Measurements from ENCODE around the gene PLCH1.

DNA sequence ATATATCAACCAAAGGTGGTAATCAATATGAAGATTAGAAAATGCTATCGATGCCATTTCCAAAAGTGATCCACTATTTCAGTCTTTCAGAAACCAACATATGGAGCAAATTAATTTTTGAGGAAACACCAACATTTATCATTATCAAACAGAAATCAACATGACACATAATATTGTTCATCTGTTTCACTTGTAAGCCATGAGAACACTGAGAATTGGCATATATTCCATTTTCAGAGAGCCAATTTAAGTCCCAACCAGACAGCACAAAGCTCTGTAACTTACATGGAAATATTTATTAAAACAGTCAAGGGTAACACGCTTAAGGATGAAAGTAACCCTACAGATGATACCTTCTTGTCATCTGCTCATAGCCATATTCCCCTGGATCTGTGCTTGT lies 413.8 kb downstream of the PLCH1 start:
- TF ChIP-seq, protein P1, sequence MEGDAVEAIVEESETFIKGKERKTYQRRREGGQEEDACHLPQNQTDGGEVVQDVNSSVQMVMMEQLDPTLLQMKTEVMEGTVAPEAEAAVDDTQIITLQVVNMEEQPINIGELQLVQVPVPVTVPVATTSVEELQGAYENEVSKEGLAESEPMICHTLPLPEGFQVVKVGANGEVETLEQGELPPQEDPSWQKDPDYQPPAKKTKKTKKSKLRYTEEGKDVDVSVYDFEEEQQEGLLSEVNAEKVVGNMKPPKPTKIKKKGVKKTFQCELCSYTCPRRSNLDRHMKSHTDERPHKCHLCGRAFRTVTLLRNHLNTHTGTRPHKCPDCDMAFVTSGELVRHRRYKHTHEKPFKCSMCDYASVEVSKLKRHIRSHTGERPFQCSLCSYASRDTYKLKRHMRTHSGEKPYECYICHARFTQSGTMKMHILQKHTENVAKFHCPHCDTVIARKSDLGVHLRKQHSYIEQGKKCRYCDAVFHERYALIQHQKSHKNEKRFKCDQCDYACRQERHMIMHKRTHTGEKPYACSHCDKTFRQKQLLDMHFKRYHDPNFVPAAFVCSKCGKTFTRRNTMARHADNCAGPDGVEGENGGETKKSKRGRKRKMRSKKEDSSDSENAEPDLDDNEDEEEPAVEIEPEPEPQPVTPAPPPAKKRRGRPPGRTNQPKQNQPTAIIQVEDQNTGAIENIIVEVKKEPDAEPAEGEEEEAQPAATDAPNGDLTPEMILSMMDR (IDR thresholded peaks at IDR 0.05; ENCODE audit: borderline replicate concordance, extremely low read depth, low read length, poor library complexity, severe bottlenecking) = no peak
- no peak for TF ChIP-seq EZH2 (IDR thresholded peaks at IDR 0.05; ENCODE audit: borderline replicate concordance, low read depth, low read length, severe bottlenecking)

All from DND-41 (cell line).